Measurements from ENCODE around the gene MAST4. TPM values are rescaled to one million over a fixed set of nuclear protein-coding genes. Genes with fewer than 3 reads are reported as not detected.
A peak's percentile ranks its signal among the peaks of the same experiment; 100 is the strongest.

Gene MAST4
- total and polyA plus RNA-seq, 2 of the 13 experiments (the other 11 are each of a cell fraction or from before 2014, with no cell fraction given) = 3.4 to 3.7 TPM

- no peaks in the 10 kb centered on the region for H3K4me1 ChIP-seq (ENCODE audit: insufficient read depth, low read length)
Measured at GRCh38 chr5:67182301-67182790, 586.2 kb downstream of the MAST4 start.

More at GRCh38 chr5:67182301-67182790, 586.2 kb downstream of the MAST4 start:
- Histone ChIP-seq H3K27ac (ENCODE audit: extremely low read length, insufficient read depth, low read length) (no peak overlapping the region), H3K36me3 (replicated peaks in 1 of 2; ENCODE audit: control insufficient read depth in 1 of 2, insufficient read depth in 2 of 2, low read length in 2 of 2) (no peaks in the 10 kb centered on the region), H3K9ac (ENCODE audit: insufficient read depth, low read depth, low read length) (no peak overlapping the region), H3K4me2 (ENCODE audit: low read depth, low read length) (no peak overlapping the region), H3K27me3 (ENCODE audit: control insufficient read depth in 1 of 2, insufficient read depth in 2 of 2, low read length in 2 of 2) (peaks cover 0 to 1% of the 10 kb centered on the region in 2 experiments; a peak in 3 of 5 replicates), H4K20me1 (ENCODE audit: insufficient read depth, low read length) (no peaks in the 10 kb centered on the region), H3K4me3 (replicated peaks in 1 of 3; ENCODE audit: insufficient read depth in 1 of 3, low read depth in 2 of 3, low read length in 3 of 3) (no peak overlapping the region), H3K9me3 (ENCODE audit: low read length) (0 out of 2 replicates have a peak, but pooled peaks cover 2% of the 10 kb centered on the region), H2AFZ (ENCODE audit: low read length) (no peak overlapping the region), H3K79me2 (ENCODE audit: insufficient read depth, low read length) (no peaks in the 10 kb centered on the region)
- POLR2A ChIA-PET = no interaction called here
- BruUV-seq (replicated peaks) = no TSS peak
- DNase-seq (ENCODE audit: low spot score) (no peak), ATAC-seq (peak; percentile 41; the same call in 1 of the 3 replicates), FAIRE-seq (no peak)
- in situ Hi-C loops (cut with HindIII; ENCODE audit: extremely low pct_ligation_motif_present, low pct_unique_long_range_greater_than_20kb) = no loop called here
- intact Hi-C loops (cut with micrococcal nuclease; ENCODE audit: unreplicated experiment) = no loop called here
- WGBS (ENCODE audit: low lambda C conversion rate) = 10% methylated on average over 4 of the region's 6 CpGs
- TF ChIP-seq DNMT1 (CRISPR knock-in tag; IDR thresholded peaks at IDR 0.05) = no peak
- TF ChIP-seq ISL2 (CRISPR knock-in tag; IDR thresholded peaks at IDR 0.05) = no peak
- TF ChIP-seq ZBTB1 (CRISPR knock-in tag; IDR thresholded peaks at IDR 0.05; ENCODE audit: borderline replicate concordance) = no peak
- TF ChIP-seq ZNF30 (CRISPR knock-in tag; IDR thresholded peaks at IDR 0.05) = no peak
- TF ChIP-seq, protein P1, sequence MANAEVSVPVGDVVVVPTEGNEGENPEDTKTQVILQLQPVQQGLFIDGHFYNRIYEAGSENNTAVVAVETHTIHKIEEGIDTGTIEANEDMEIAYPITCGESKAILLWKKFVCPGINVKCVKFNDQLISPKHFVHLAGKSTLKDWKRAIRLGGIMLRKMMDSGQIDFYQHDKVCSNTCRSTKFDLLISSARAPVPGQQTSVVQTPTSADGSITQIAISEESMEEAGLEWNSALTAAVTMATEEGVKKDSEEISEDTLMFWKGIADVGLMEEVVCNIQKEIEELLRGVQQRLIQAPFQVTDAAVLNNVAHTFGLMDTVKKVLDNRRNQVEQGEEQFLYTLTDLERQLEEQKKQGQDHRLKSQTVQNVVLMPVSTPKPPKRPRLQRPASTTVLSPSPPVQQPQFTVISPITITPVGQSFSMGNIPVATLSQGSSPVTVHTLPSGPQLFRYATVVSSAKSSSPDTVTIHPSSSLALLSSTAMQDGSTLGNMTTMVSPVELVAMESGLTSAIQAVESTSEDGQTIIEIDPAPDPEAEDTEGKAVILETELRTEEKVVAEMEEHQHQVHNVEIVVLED (CRISPR knock-in tag; IDR thresholded peaks at IDR 0.05; ENCODE audit: borderline replicate concordance) = no peak
- no peak for TF ChIP-seq MIXL1 (CRISPR knock-in tag; IDR thresholded peaks at IDR 0.05)
- TF ChIP-seq PCBP1 (IDR thresholded peaks at IDR 0.05; ENCODE audit: borderline replicate concordance, low read depth, low read length) = no peak
- TF ChIP-seq HOXA7 (CRISPR knock-in tag; IDR thresholded peaks at IDR 0.05) = no peak
- TF ChIP-seq, protein P2, sequence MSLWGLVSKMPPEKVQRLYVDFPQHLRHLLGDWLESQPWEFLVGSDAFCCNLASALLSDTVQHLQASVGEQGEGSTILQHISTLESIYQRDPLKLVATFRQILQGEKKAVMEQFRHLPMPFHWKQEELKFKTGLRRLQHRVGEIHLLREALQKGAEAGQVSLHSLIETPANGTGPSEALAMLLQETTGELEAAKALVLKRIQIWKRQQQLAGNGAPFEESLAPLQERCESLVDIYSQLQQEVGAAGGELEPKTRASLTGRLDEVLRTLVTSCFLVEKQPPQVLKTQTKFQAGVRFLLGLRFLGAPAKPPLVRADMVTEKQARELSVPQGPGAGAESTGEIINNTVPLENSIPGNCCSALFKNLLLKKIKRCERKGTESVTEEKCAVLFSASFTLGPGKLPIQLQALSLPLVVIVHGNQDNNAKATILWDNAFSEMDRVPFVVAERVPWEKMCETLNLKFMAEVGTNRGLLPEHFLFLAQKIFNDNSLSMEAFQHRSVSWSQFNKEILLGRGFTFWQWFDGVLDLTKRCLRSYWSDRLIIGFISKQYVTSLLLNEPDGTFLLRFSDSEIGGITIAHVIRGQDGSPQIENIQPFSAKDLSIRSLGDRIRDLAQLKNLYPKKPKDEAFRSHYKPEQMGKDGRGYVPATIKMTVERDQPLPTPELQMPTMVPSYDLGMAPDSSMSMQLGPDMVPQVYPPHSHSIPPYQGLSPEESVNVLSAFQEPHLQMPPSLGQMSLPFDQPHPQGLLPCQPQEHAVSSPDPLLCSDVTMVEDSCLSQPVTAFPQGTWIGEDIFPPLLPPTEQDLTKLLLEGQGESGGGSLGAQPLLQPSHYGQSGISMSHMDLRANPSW (CRISPR knock-in tag; IDR thresholded peaks at IDR 0.05; ENCODE audit: borderline replicate concordance) = no peak
- TF ChIP-seq PCBP2 (optimal IDR thresholded peaks at IDR 0.05; ENCODE audit: low read depth, low read length, poor library complexity, severe bottlenecking) = no peak
- no peak for TF ChIP-seq ZNF280D (CRISPR knock-in tag; IDR thresholded peaks at IDR 0.05)
- no peak for TF ChIP-seq KAT8 (CRISPR knock-in tag; IDR thresholded peaks at IDR 0.05)
- no peak for TF ChIP-seq BORCS8-MEF2B (CRISPR knock-in tag; IDR thresholded peaks at IDR 0.05)
- no peak for TF ChIP-seq FOSL2 (CRISPR knock-in tag; IDR thresholded peaks at IDR 0.05)
- TF ChIP-seq MBD4 (IDR thresholded peaks at IDR 0.05; ENCODE audit: borderline replicate concordance, low read length) = no peak
- TF ChIP-seq ZGPAT (CRISPR knock-in tag; IDR thresholded peaks at IDR 0.05) = no peak
- CTCF ChIA-PET (ENCODE audit: low intra/inter-chr PET ratio, low total read pairs) = no interaction called here

Measured in HepG2 (cell line).